DOHH2 (cell line): ENCODE results near the gene CHTF8.

Experiments used
- H3F3A ChIP-seq: fragments of 200-600 bp; sonication (generic), shearing (Covaris generic); 2 replicates; pipeline ENCODE4 v1.6.0; 2016; ENCODE audit warnings: antibody characterized with exemption, mild to moderate bottlenecking; ENCODE audit not compliant: control insufficient read depth, insufficient read depth
- H3K27ac ChIP-seq: fragments of 200-600 bp; sonication (generic); 2 replicates; pipeline ENCODE4 v1.5.1; 2014; ENCODE audit warnings: low read depth, mild to moderate bottlenecking, low read length, moderate library complexity
- H3K27me3 ChIP-seq: fragments of 200-600 bp; sonication (generic); 2 replicates; pipeline ENCODE4 v1.6.1; 2014; ENCODE audit warnings: mild to moderate bottlenecking, low read length, mixed read lengths; ENCODE audit not compliant: control insufficient read depth
- H3K36me3 ChIP-seq: fragments of 200-600 bp; sonication (generic); 2 replicates; pipeline ENCODE4 v1.6.1; 2014; ENCODE audit warnings: mild to moderate bottlenecking, low read length, moderate library complexity, mixed read lengths; ENCODE audit not compliant: control insufficient read depth
- H3K4me1 ChIP-seq: fragments of 200-600 bp; sonication (generic); 2 replicates; pipeline ENCODE4 v1.6.1; 2014; ENCODE audit warnings: mild to moderate bottlenecking, low read length, mixed read lengths; ENCODE audit not compliant: control insufficient read depth
- H3K4me2 ChIP-seq: fragments of 200-600 bp; sonication (generic); 2 replicates; pipeline ENCODE4 v1.6.0; 2014; ENCODE audit warnings: mild to moderate bottlenecking, low read length, moderate library complexity
- H3K4me3 ChIP-seq: fragments of 200-600 bp; sonication (generic); 2 replicates; pipeline ENCODE4 v1.5.1; 2014; ENCODE audit warnings: mild to moderate bottlenecking, low read length, mixed read lengths
- H3K79me2 ChIP-seq: fragments of 200-600 bp; sonication (generic); 2 replicates; pipeline ENCODE4 v1.6.1; 2014; ENCODE audit warnings: mild to moderate bottlenecking, low read length, mixed read lengths; ENCODE audit not compliant: control insufficient read depth
- H3K9me2 ChIP-seq: fragments of 200-600 bp; sonication (generic); replicated peaks from 2 replicates; pipeline ENCODE4 v1.6.1; 2014; ENCODE audit warnings: mild to moderate bottlenecking, low read length, mixed read lengths; ENCODE audit not compliant: control insufficient read depth
- H3K9me3 ChIP-seq: fragments of 200-600 bp; sonication (generic); 2 replicates; pipeline ENCODE4 v1.6.1; 2014; ENCODE audit warnings: antibody characterized with exemption, low read length, mixed read lengths; ENCODE audit not compliant: control insufficient read depth, insufficient read depth
- H4K20me1 ChIP-seq: fragments of 200-600 bp; sonication (generic); 2 replicates; pipeline ENCODE4 v1.6.0; 2014; ENCODE audit warnings: low read depth, mild to moderate bottlenecking, antibody characterized with exemption, low read length, moderate library complexity; ENCODE audit not compliant: control insufficient read depth, insufficient read depth
- CTCF ChIP-seq: fragments of 200-600 bp; sonication (generic); IDR thresholded peaks from one replicate; pipeline ENCODE4 v1.5.1; 2014; ENCODE audit warnings: antibody characterized with exemption, mild to moderate bottlenecking, low read depth, low read length; ENCODE audit not compliant: poor library complexity, severe bottlenecking
- EZH2phosphoT487 ChIP-seq: fragments of 200-600 bp; sonication (generic); IDR thresholded peaks from 2 replicates; pipeline ENCODE4 v1.6.1; 2017; ENCODE audit warnings: borderline replicate concordance, mild to moderate bottlenecking, antibody characterized with exemption, low read length, moderate library complexity, mixed read lengths

CHTF8 gene

DNA sequence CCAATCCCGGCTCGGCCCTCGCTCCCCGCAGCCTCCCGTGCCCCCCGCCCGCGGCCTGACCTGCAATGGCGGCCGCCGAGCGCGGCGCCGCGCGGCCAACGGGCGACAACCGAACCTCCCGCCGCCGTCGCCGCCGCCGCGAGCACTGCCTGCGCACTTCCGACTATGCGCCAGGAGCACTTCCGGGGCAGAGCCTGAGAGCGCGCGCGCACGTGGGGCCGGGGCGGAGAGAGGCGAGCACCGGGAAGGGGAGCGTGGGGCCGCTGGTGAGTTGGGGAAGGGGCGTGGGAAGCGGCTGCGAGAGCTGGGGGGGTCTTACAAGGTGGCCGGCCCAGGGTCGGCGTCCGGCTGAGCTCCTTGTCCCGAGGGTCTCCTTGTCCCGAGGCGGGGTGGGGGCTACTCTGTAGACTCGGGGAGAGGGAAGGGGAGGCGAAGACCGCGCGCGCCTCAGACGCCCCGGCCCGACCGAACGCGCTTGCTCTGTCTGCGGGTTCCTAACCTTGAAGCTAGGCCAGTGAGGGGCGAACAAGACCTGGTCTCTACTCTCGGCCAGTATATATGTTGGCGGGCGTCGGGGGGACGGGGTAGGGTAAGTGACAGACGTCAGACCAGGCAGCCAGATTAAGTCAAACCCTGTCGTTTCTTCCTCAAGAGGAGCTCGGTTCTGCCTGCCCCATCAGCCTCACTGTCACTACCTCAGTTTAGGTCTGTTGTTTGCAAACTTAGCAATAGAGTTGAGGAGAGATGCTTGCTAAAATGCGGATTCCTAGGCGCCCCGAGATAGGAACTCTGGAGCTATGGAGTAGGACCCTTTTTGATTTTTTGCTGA, at the start of gene CHTF8, which contains the start of gene UTP4:
TSS of gene CHTF8 (minus strand) at position 165 of the 829 bp plus-strand sequence. CDS start 11,130 bp downstream, outside the sequence.
TSS of gene UTP4 (plus strand) at position 226 of the 829 bp plus-strand sequence. CDS start 811 bp downstream, outside the sequence.
- H3K9me2 ChIP-seq = no peaks in the 10 kb centered on the region
- peaks cover 22% of the 10 kb centered on the region for H4K20me1 ChIP-seq
- no peak for TF ChIP-seq EZH2phosphoT487
- no peak for TF ChIP-seq CTCF
- peak within 1 kb of the TSS; percentile 83 for H3K4me2 ChIP-seq
- peaks cover 96% of the 10 kb centered on the region for H3K79me2 ChIP-seq
- H3K4me1 ChIP-seq = peaks cover 31% of the 10 kb centered on the region
- no peaks in the 10 kb centered on the region for H3K9me3 ChIP-seq
- H3K27me3 ChIP-seq = no peaks in the 10 kb centered on the region
- H3K4me3 ChIP-seq = peak within 1 kb of the TSS; percentile 81
- H3F3A ChIP-seq = peaks cover 10% of the 10 kb centered on the region
- H3K36me3 ChIP-seq = peaks cover 84% of the 10 kb centered on the region
- peak within 1 kb of the TSS; percentile 77 for H3K27ac ChIP-seq

DNA sequence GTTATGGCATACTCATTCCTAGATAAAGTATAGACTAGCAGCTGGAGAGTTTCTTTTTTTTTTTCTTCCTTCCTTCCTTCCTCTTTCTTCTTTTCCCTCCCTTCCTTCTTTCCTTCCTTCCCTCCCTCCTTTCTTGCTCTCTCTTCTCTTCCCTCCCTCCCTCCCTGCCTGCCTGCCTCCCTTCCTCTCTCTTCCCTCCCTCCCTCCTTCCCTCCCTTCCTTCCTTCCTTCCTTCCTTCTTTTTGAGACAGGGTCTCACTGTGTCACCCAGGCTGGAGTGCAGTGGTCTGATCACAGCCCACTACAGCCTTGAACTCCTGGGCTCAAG, 47.6 kb upstream of the CHTF8 start:
- no peaks in the 10 kb centered on the region for H3K9me2 ChIP-seq
- no peak overlapping the region for H3K4me3 ChIP-seq
- no peaks in the 10 kb centered on the region for H3K79me2 ChIP-seq
- no peak for TF ChIP-seq CTCF
- TF ChIP-seq EZH2phosphoT487 = no peak
- H3K4me2 ChIP-seq = no peak overlapping the region
- no peaks in the 10 kb centered on the region for H3K27me3 ChIP-seq
- no peaks in the 10 kb centered on the region for H3F3A ChIP-seq
- H4K20me1 ChIP-seq = no peaks in the 10 kb centered on the region
- H3K4me1 ChIP-seq = no peaks in the 10 kb centered on the region
- no peaks in the 10 kb centered on the region for H3K36me3 ChIP-seq
- H3K9me3 ChIP-seq = no peaks in the 10 kb centered on the region
- H3K27ac ChIP-seq = no peak overlapping the region

DNA sequence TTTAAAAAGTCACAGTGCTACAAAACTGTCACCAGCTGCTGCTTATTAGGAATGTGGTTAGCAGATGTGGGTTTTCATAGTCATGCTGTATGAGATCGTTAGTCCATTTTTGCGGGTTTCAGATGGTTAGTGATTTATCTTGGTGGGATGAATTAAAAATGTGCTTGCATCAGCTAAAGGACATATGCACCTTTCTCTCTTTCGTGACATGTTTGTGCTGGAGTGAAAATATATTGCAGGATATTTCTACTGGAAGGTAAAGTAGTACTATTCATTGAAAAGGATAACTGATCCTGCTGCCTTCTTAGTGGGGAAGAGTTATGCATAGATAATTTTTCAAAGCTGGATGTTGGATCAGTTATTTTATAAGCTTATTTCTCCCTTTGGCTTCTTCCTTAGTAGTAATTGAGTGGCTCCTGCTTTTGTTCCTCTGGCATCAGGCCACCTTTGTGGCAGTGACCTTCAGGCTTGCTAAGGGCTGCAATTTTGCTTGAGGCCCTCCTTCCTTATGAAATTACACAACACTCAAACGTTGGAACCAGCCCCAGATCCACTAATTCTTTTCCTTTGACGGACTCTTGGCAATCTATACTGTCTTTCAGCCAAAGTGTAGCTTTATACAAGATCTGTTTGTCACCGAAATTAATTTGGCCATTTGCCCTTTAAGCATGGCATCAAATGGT, 47.1 kb upstream of the CHTF8 start:
- no peaks in the 10 kb centered on the region for H3K79me2 ChIP-seq
- no peak overlapping the region for H3K27ac ChIP-seq
- H3K36me3 ChIP-seq = no peaks in the 10 kb centered on the region
- no peak for TF ChIP-seq CTCF
- TF ChIP-seq EZH2phosphoT487 = no peak
- no peaks in the 10 kb centered on the region for H3K9me3 ChIP-seq
- no peaks in the 10 kb centered on the region for H3K4me1 ChIP-seq
- no peak overlapping the region for H3K4me2 ChIP-seq
- H3K4me3 ChIP-seq = no peak overlapping the region
- H3K9me2 ChIP-seq = no peaks in the 10 kb centered on the region
- H3K27me3 ChIP-seq = no peaks in the 10 kb centered on the region
- H4K20me1 ChIP-seq = no peaks in the 10 kb centered on the region
- H3F3A ChIP-seq = no peaks in the 10 kb centered on the region
